Mesodermal cell (in vitro differentiated cells): ENCODE measurements around the gene CBX4.

ENCODE experiments used
- H3K27ac ChIP-seq: 2 replicates; pipeline ENCODE4 v1.7.0; 2013; ENCODE audit warnings: mild to moderate bottlenecking, low read depth, low read length, moderate library complexity; ENCODE audit not compliant: severe bottlenecking
- H3K36me3 ChIP-seq: 2 replicates; pipeline ENCODE4 v1.7.1; 2013; ENCODE audit warnings: mild to moderate bottlenecking, low read length, moderate library complexity; ENCODE audit not compliant: control insufficient read depth, insufficient read depth
- H3K4me1 ChIP-seq: one replicate; pipeline ENCODE4 v1.7.1; 2013; ENCODE audit warnings: mild to moderate bottlenecking, low read length; ENCODE audit not compliant: insufficient read depth, control insufficient read depth, poor library complexity, severe bottlenecking
- H3K4me3 ChIP-seq: 2 replicates; pipeline ENCODE4 v1.7.0; 2013; ENCODE audit warnings: low read length, control low read depth, mild to moderate bottlenecking; ENCODE audit not compliant: insufficient read depth, poor library complexity, severe bottlenecking; ENCODE audit errors: extremely low read depth
- H3K9me3 ChIP-seq: 2 replicates; pipeline ENCODE4 v1.7.1; 2013; ENCODE audit warnings: mild to moderate bottlenecking, low read length, moderate library complexity; ENCODE audit not compliant: control insufficient read depth
- WGBS, 2 experiments: methylation state at CpG; one replicate each; pipeline ENCODE4 v1.1.5; 2013; ENCODE audit warnings: missing lambda C conversion rate in 2 of 2; ENCODE audit not compliant: insufficient coverage in 2 of 2; 5-methylcytosine and 5-hydroxymethylcytosine counted together

The CBX4 gene

DNA sequence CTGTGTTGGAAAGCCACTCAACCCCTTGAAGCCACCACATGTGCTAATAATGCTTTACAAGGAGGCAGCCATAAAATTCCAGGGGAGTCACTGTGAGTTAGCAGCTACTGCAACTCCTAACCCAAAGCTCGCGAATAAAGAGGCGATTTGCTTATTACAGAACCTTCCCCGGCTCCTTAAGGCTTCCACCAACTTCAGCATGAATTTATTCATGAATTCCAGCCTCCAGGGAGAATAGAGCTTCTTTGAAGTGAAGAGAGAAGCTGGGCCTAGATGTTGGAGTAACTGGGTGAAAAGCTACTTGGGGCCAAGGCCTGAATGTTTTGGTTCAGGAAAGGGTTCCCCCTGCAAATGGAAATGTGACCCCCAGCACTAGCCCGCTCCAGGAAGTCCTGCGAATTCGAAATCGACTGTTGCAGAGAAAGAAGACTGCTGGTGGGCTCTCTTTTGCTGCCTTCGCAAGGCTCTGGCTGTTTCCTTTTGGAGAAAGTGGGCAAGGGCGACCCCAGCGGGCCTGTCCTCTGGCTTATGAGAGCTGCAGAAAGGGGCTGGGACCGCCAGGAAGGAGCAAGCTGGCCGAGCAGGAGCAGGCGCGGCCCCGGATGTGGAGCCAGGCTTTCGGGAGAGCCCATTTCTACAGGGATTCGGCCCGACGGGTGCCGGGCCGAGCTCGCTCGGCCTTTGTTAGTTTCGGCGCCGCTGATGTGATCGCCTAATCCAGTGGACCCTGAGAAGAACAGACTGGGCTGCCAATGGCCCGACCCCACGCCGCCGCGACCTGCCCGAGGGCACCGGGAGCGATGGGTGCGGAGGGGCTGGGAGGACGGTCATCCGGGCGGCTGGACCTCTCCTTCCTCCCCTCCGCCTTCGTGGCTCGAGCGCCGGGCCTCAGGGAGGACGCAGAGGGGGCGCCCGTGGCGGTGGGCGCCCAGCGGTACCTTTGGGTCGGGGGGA is 50.0 kb downstream of the CBX4 start:
- Histone ChIP-seq H3K27ac (no peak overlapping the region), H3K4me1 (peaks cover 11% of the 10 kb centered on the region)
- 2 to 4% methylated on average over 27 to 40 of the region's 52 CpGs for WGBS, 2 experiments

DNA sequence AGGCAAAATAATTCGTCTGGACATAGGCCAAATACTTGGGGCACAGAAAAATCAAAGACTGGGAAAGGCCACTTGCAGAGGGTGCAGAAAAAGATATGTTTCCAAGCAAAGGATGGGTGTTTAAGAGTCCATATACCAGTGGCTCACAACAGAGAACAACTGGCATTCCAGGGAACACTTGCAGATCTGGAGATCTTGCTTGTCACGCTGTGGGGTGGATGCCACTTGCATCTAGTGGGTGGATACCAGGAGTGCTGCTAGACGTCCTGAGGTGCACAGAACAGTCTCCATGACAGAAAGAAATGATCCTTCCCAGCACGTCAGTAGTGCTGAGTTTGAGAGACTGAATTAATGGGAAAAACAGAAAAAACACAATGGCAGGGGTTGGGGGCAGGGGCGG is 50.8 kb downstream of the CBX4 start:
- H3K4me3 ChIP-seq, result no peak overlapping the region
- peaks cover 21% of the 10 kb centered on the region for H3K36me3 ChIP-seq
- no peaks in the 10 kb centered on the region for H3K9me3 ChIP-seq
- H3K4me1 ChIP-seq, result peaks cover 8% of the 10 kb centered on the region
- WGBS, 2 experiments, result 47 to 59% methylated on average over 2 to 5 of the region's 5 CpGs
- H3K27ac ChIP-seq, result no peak overlapping the region

More for the DNA sequence above, 50.0 kb downstream of the CBX4 start:
- Histone ChIP-seq H3K36me3 (peaks cover 21% of the 10 kb centered on the region), H3K9me3 (no peaks in the 10 kb centered on the region), H3K4me3 (peak overlapping the region; percentile 26)

GRCh38 chr17:79786930-79787643 is 52.2 kb downstream of the CBX4 start:
- Histone ChIP-seq H3K9me3 (no peaks in the 10 kb centered on the region), H3K27ac (no peak overlapping the region), H3K4me3 (no peak overlapping the region), H3K4me1 (peaks cover 8% of the 10 kb centered on the region), H3K36me3 (peaks cover 31% of the 10 kb centered on the region)
- 84 to 94% methylated on average over 7 to 8 of the region's 12 CpGs for WGBS, 2 experiments

GRCh38 chr17:79785900-79786810 is 53.1 kb downstream of the CBX4 start:
- no peaks in the 10 kb centered on the region for H3K9me3 ChIP-seq
- peaks cover 39% of the 10 kb centered on the region for H3K36me3 ChIP-seq
- WGBS, 2 experiments, result 95 to 96% methylated on average over 13 to 15 of the region's 15 CpGs
- no peak overlapping the region for H3K4me3 ChIP-seq
- H3K4me1 ChIP-seq, result peaks cover 5% of the 10 kb centered on the region
- H3K27ac ChIP-seq, result no peak overlapping the region

DNA sequence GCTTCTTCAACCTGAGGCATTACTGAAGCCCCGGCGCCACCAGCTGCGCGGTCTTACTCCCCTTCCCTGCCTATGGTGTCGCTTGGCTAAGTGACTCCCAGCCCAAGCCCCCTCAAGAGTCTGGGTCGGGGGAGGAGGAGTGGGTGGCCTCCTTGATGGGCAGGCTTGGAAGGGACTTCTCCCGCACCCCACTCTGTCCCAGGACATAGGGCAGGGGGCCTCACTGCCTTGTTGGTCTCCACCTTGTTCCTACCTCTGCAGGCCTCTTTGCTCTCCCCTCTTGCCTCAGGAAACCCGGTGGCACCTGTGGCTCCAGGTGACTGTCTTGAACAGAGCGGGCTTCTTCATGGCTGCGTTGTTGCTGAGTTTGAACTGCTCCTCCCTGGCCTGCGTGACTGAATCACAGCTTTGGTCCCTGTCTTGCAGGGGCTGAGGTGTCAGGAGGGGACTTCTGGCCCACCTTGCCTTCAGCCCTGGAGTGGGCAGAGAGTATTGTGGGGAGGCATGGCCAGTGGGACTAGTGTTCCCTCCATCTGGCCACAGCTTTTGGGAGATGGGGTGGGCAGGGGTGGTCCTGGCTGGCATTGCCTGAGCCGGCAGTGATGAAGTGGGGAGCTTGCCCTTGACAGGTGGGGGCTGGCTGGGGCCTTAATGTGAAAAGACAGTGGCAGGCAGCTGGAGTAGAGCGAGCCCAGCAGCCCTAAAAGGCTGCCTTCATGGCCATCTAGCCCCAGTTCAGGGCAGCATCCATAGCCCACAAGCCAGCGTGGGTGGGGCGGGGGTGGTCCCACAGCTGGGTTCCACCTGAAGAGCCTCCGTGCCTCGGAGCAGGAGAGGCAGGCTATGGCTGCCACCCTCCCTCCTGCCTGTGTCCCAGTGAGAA is 54.0 kb downstream of the CBX4 start:
- no peak overlapping the region for H3K27ac ChIP-seq
- peaks cover 5% of the 10 kb centered on the region for H3K4me1 ChIP-seq
- 94 to 99% methylated on average over 13 to 16 of the region's 17 CpGs for WGBS, 2 experiments
- no peaks in the 10 kb centered on the region for H3K9me3 ChIP-seq
- peaks cover 48% of the 10 kb centered on the region for H3K36me3 ChIP-seq
- no peak overlapping the region for H3K4me3 ChIP-seq

DNA sequence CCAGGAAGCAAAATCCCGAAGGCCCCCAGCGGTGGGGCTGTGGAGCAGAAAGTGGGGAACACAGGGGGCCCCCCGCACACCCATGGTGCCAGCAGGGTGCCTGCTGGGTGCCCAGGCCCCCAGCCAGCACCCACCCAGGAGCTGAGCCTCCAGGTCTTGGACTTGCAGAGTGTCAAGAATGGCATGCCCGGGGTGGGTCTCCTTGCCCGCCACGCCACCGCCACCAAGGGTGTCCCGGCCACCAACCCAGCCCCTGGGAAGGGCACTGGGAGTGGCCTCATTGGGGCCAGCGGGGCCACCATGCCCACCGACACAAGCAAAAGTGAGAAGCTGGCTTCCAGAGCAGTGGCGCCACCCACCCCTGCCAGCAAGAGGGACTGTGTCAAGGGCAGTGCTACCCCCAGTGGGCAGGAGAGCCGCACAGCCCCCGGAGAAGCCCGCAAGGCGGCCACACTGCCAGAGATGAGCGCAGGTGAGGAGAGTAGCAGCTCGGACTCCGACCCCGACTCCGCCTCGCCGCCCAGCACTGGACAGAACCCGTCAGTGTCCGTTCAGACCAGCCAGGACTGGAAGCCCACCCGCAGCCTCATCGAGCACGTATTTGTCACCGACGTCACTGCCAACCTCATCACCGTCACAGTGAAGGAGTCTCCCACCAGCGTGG is 54.8 kb downstream of the CBX4 start:
- 95 to 96% methylated on average over 30 to 31 of the region's 31 CpGs for WGBS, 2 experiments
- no peaks in the 10 kb centered on the region for H3K9me3 ChIP-seq
- H3K27ac ChIP-seq, result no peak overlapping the region
- H3K4me1 ChIP-seq, result peaks cover 8% of the 10 kb centered on the region
- no peak overlapping the region for H3K4me3 ChIP-seq
- peaks cover 56% of the 10 kb centered on the region for H3K36me3 ChIP-seq

DNA sequence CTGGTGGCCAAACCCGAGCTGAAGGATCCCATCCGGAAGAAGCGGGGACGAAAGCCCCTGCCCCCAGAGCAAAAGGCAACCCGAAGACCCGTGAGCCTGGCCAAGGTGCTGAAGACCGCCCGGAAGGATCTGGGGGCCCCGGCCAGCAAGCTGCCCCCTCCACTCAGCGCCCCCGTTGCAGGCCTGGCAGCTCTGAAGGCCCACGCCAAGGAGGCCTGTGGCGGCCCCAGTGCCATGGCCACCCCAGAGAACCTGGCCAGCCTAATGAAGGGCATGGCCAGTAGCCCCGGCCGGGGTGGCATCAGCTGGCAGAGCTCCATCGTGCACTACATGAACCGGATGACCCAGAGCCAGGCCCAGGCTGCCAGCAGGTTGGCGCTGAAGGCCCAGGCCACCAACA is 55.3 kb downstream of the CBX4 start:
- Histone ChIP-seq H3K36me3 (peaks cover 60% of the 10 kb centered on the region), H3K27ac (no peak overlapping the region), H3K4me3 (no peak overlapping the region), H3K4me1 (peaks cover 11% of the 10 kb centered on the region), H3K9me3 (no peaks in the 10 kb centered on the region)
- WGBS, 2 experiments, result 97 to 99% methylated on average over 18 of the region's 18 CpGs
